HepG2 (cell line): Measurements from ENCODE around the gene MFSD6.

Experiments
- AGO2 ChIP-seq: fragments of 200-400 bp; formaldehyde crosslinking; optimal IDR thresholded peaks from 2 replicates; pipeline ENCODE3; 2017; ENCODE audit warnings: mild to moderate bottlenecking, low read depth, low read length, moderate library complexity
- ARNTL ChIP-seq: sonication (generic); formaldehyde crosslinking; IDR thresholded peaks from 2 replicates; pipeline ENCODE4 v1.4.0; 2020; ENCODE audit warnings: mild to moderate bottlenecking, missing genetic modification reagents
- ATF5 ChIP-seq: sonication (generic); formaldehyde crosslinking; IDR thresholded peaks from 2 replicates; pipeline ENCODE4 v1.4.0; 2020; ENCODE audit warnings: mild to moderate bottlenecking, low read depth, missing genetic modification reagents
- CHD2 ChIP-seq: IDR thresholded peaks from 2 replicates; pipeline ENCODE4 v1.6.1; 2011; ENCODE audit warnings: low read depth, low read length, improper control_type of control experiment
- CTCF ChIP-seq: sonication (generic); formaldehyde crosslinking; IDR thresholded peaks from 2 replicates; pipeline ENCODE4 v1.5.0; 2020; ENCODE audit warnings: mild to moderate bottlenecking, missing genetic modification reagents, moderate library complexity
- HMGXB3 ChIP-seq: sonication (generic); formaldehyde crosslinking; IDR thresholded peaks from 2 replicates; pipeline ENCODE4 v1.4.0; 2020; ENCODE audit warnings: missing genetic modification reagents, borderline replicate concordance
- PHF5A ChIP-seq: IDR thresholded peaks from one replicate; pipeline ENCODE4 v1.6.1; 2018; ENCODE audit warnings: low read depth, missing genetic modification reagents; ENCODE audit not compliant: unreplicated experiment
- RAD21 ChIP-seq: fragments of 450-650 bp; formaldehyde crosslinking; IDR thresholded peaks from 2 replicates; pipeline ENCODE4 v1.5.0; 2020; ENCODE audit warnings: mild to moderate bottlenecking
- SALL2 ChIP-seq: sonication (generic); formaldehyde crosslinking; IDR thresholded peaks from 2 replicates; pipeline ENCODE4 v1.8.1; 2023; ENCODE audit warnings: mild to moderate bottlenecking, missing genetic modification reagents, inconsistent platforms
- SUZ12 ChIP-seq: fragments of 150-350 bp; IDR thresholded peaks from 2 replicates; pipeline ENCODE4 v1.6.1; 2014; ENCODE audit warnings: low read depth, low read length
- TBL1XR1 ChIP-seq: fragments of 150-350 bp; IDR thresholded peaks from 2 replicates; pipeline ENCODE4 v1.6.1; 2014; ENCODE audit warnings: borderline replicate concordance, low read length; ENCODE audit not compliant: partially characterized antibody
- ZFP37 ChIP-seq: sonication (generic); formaldehyde crosslinking; IDR thresholded peaks from 2 replicates; pipeline ENCODE4 v1.4.0; 2020; ENCODE audit warnings: missing genetic modification reagents, borderline replicate concordance
- ZNF142 ChIP-seq: sonication (generic); formaldehyde crosslinking; IDR thresholded peaks from 2 replicates; pipeline ENCODE4 v1.4.0; 2020; ENCODE audit warnings: missing genetic modification reagents
- ZNF280D ChIP-seq: sonication (generic); formaldehyde crosslinking; IDR thresholded peaks from 2 replicates; pipeline ENCODE4 v1.5.1; 2020; ENCODE audit warnings: mild to moderate bottlenecking, missing genetic modification reagents

- TF ChIP-seq AGO2 = no peak
- TF ChIP-seq ZNF280D (CRISPR knock-in tag) = no peak
- no peak for TF ChIP-seq CTCF (CRISPR knock-in tag)
- TF ChIP-seq ARNTL (CRISPR knock-in tag) = no peak
- TF ChIP-seq RAD21 (CRISPR knock-in tag) = no peak
- TF ChIP-seq HMGXB3 (CRISPR knock-in tag) = no peak
- TF ChIP-seq ATF5 (CRISPR knock-in tag) = no peak
- TF ChIP-seq ZNF142 (CRISPR knock-in tag) = no peak
- TF ChIP-seq TBL1XR1 = no peak
- no peak for TF ChIP-seq CHD2
- TF ChIP-seq PHF5A (CRISPR knock-in tag) = no peak
- no peak for TF ChIP-seq ZFP37 (CRISPR knock-in tag)
- no peak for TF ChIP-seq SUZ12
- TF ChIP-seq SALL2 (CRISPR knock-in tag) = no peak
These were observed 137.6 kb downstream of the MFSD6 start for GRCh38 chr2:190545555-190546385.
